Endodermal cell (in vitro differentiated cells): Measurements from ENCODE around the gene FOXR1. TPM values are rescaled to one million over a fixed set of nuclear protein-coding genes. Genes with fewer than 3 reads are reported as not detected.

ENCODE experiments used
- DNase-seq: peaks from one replicate; pipeline ENCODE4 v3.0.0-alpha.2; 2017
- H3K27ac ChIP-seq: 2 replicates; pipeline ENCODE4 v1.5.1; 2013; ENCODE audit warnings: mild to moderate bottlenecking, low read depth, low read length, moderate library complexity
- H3K27me3 ChIP-seq: 2 replicates; pipeline ENCODE4 v1.6.1; 2013; ENCODE audit warnings: mild to moderate bottlenecking, low read length, moderate library complexity; ENCODE audit not compliant: insufficient read depth, control insufficient read depth, poor library complexity, severe bottlenecking
- H3K36me3 ChIP-seq: 2 replicates; pipeline ENCODE4 v1.7.0; 2013; ENCODE audit warnings: mild to moderate bottlenecking, low read length, moderate library complexity; ENCODE audit not compliant: control insufficient read depth, insufficient read depth
- H3K4me1 ChIP-seq: one replicate; pipeline ENCODE4 v1.7.0; 2013; ENCODE audit warnings: low read length; ENCODE audit not compliant: control insufficient read depth, insufficient read depth
- H3K4me3 ChIP-seq: 2 replicates; pipeline ENCODE4 v1.5.1; 2013; ENCODE audit warnings: mild to moderate bottlenecking, low read length, moderate library complexity
- H3K9ac ChIP-seq: 2 replicates; pipeline ENCODE4 v1.6.1; 2013; ENCODE audit warnings: mild to moderate bottlenecking, low read length, moderate library complexity; ENCODE audit not compliant: poor library complexity, severe bottlenecking; ENCODE audit errors: extremely low read depth
- H3K9me3 ChIP-seq: 2 replicates; pipeline ENCODE4 v1.6.1; 2013; ENCODE audit warnings: mild to moderate bottlenecking, low read length, moderate library complexity; ENCODE audit not compliant: control insufficient read depth
- H3K27ac Mint-ChIP-seq: 2 replicates; pipeline ENCODE4 v1.8.0; 2020; ENCODE audit warnings: mixed read lengths
- H3K27me3 Mint-ChIP-seq: 2 replicates; pipeline ENCODE4 v1.8.0; 2021; ENCODE audit warnings: mild to moderate bottlenecking, mixed read lengths; ENCODE audit not compliant: insufficient read depth
- H3K36me3 Mint-ChIP-seq: 2 replicates; pipeline ENCODE4 v1.8.0; 2020; ENCODE audit warnings: low read depth, mixed read lengths
- H3K4me1 Mint-ChIP-seq: 2 replicates; pipeline ENCODE4 v1.8.0; 2020; ENCODE audit warnings: mixed read lengths
- H3K4me3 Mint-ChIP-seq: 2 replicates; pipeline ENCODE4 v1.8.0; 2020; ENCODE audit warnings: mild to moderate bottlenecking, moderate library complexity, mixed read lengths
- H3K9me3 Mint-ChIP-seq: 2 replicates; pipeline ENCODE4 v1.8.0; 2020; ENCODE audit warnings: mild to moderate bottlenecking, mixed read lengths
- CTCF ChIP-seq: fragments of 200-600 bp; sonication (generic); conservative IDR thresholded peaks from 2 replicates; pipeline ENCODE4 v1.5.0; 2021; ENCODE audit warnings: antibody characterized with exemption, mild to moderate bottlenecking
- WGBS, 2 experiments: methylation state at CpG; one replicate each; pipeline versions ENCODE4 v1.1.5 to v1.1.7; 2013; ENCODE audit warnings: missing lambda C conversion rate in 2 of 2, mixed read lengths in 1 of 2; ENCODE audit not compliant: insufficient coverage in 1 of 2, insufficient read length in 1 of 2; 5-methylcytosine and 5-hydroxymethylcytosine counted together
- total RNA-seq, 2 donors: library from RNA; stranded (reverse); fragmentation: NEBNext Ultra II Directional in 1 of 2; extraction: Animal tissue kit (Norgen Biotek cat#: 25700) in 1 of 2; gene quantifications; 2 replicates in 1 of 2; 3 replicates in 1 of 2; pipeline ENCODE4 v1.2.1, GENCODE V29; 2021

FOXR1 gene
- total RNA-seq, 2 donors from 2014 or later = not detected

- Mint-ChIP-seq H3K4me1 (peaks cover 25% of the 10 kb centered on the region), H3K27ac (no peak overlapping the region), H3K9me3 (no peaks in the 10 kb centered on the region), H3K27me3 (peaks cover 34% of the 10 kb centered on the region), H3K4me3 (no peak overlapping the region), H3K36me3 (no peaks in the 10 kb centered on the region)
- no peak for TF ChIP-seq CTCF
- 94 to 96% methylated on average over 6 to 8 of the region's 8 CpGs for WGBS, 2 experiments
- H3K36me3 ChIP-seq = no peaks in the 10 kb centered on the region
- peaks cover 7% of the 10 kb centered on the region for H3K4me1 ChIP-seq
- no peaks in the 10 kb centered on the region for H3K9me3 ChIP-seq
- no peak for DNase-seq
- H3K27me3 ChIP-seq = peaks cover 11% of the 10 kb centered on the region
- H3K9ac ChIP-seq = no peak overlapping the region
- H3K27ac ChIP-seq = no peak overlapping the region
- no peak overlapping the region for H3K4me3 ChIP-seq
These were observed 36.2 kb upstream of the FOXR1 start for GRCh38 chr11:118935376-118935775.

- Mint-ChIP-seq H3K27ac (no peak overlapping the region), H3K4me1 (peaks cover 6% of the 10 kb centered on the region), H3K27me3 (peaks cover 31% of the 10 kb centered on the region), H3K9me3 (no peaks in the 10 kb centered on the region), H3K36me3 (no peaks in the 10 kb centered on the region), H3K4me3 (no peak overlapping the region)
- no peak for DNase-seq
- no peaks in the 10 kb centered on the region for H3K36me3 ChIP-seq
- no peak overlapping the region for H3K4me3 ChIP-seq
- H3K27me3 ChIP-seq = no peaks in the 10 kb centered on the region
- no peaks in the 10 kb centered on the region for H3K4me1 ChIP-seq
- no peak overlapping the region for H3K9ac ChIP-seq
- TF ChIP-seq CTCF = no peak
- 82 to 86% methylated on average over 10 to 11 of the region's 11 CpGs for WGBS, 2 experiments
- no peaks in the 10 kb centered on the region for H3K9me3 ChIP-seq
- no peak overlapping the region for H3K27ac ChIP-seq
These were observed 32.8 kb upstream of the FOXR1 start for GRCh38 chr11:118938491-118939403.

GRCh38 chr11:118939404-118939915, 32.1 kb upstream of the FOXR1 start:
- H3K9me3 Mint-ChIP-seq = no peaks in the 10 kb centered on the region
- H3K4me3 Mint-ChIP-seq = no peak overlapping the region
- Histone ChIP-seq H3K9ac (no peak overlapping the region), H3K4me1 (no peaks in the 10 kb centered on the region), H3K27ac (no peak overlapping the region), H3K36me3 (no peaks in the 10 kb centered on the region), H3K4me3 (no peak overlapping the region), H3K9me3 (no peaks in the 10 kb centered on the region), H3K27me3 (no peaks in the 10 kb centered on the region)
- DNase-seq = peak; percentile 41
- no peak overlapping the region for H3K27ac Mint-ChIP-seq
- H3K36me3 Mint-ChIP-seq = no peaks in the 10 kb centered on the region
- 73 to 74% methylated on average over 4 to 8 of the region's 8 CpGs for WGBS, 2 experiments
- peaks cover 31% of the 10 kb centered on the region for H3K27me3 Mint-ChIP-seq
- TF ChIP-seq CTCF = no peak
- peaks cover 5% of the 10 kb centered on the region for H3K4me1 Mint-ChIP-seq
